Sigmoid colon (tissue), 7 donors: ENCODE measurements around the gene ID3. TPM values are rescaled to one million over a fixed set of nuclear protein-coding genes. Genes with fewer than 3 reads are reported as not detected.

Experiments
- DNase-seq: peaks from one replicate; pipeline ENCODE4 v3.0.0-alpha.2; 2019
- H3K27ac ChIP-seq, 4 donors: fragments of 200-600 bp; sonication (generic); one replicate each; pipeline ENCODE4 v1.5.1; 2016 to 2019; ENCODE audit warnings: mild to moderate bottlenecking in 1 of 4
- H3K27me3 ChIP-seq, 3 donors: fragments of 200-600 bp; sonication (generic); one replicate each; pipeline ENCODE4 v1.5.1; 2019; ENCODE audit warnings: mild to moderate bottlenecking in 1 of 3
- H3K36me3 ChIP-seq, 4 donors: fragments of 200-600 bp; sonication (generic); one replicate each; pipeline ENCODE4 v1.5.1; 2016 to 2019
- H3K4me1 ChIP-seq, 4 donors: fragments of 200-600 bp; sonication (generic); one replicate each; pipeline ENCODE4 v1.5.1; 2017 to 2019
- H3K4me3 ChIP-seq, 4 donors: fragments of 200-600 bp; sonication (generic); one replicate each; pipeline ENCODE4 v1.5.1; 2017 to 2019; ENCODE audit warnings: mild to moderate bottlenecking in 2 of 4, moderate library complexity in 1 of 4
- H3K9me3 ChIP-seq, 4 donors: fragments of 200-600 bp in 3 of 4; sonication (generic) in 3 of 4; one replicate each; pipeline versions ENCODE4 v1.5.1 to v1.6.1; 2013 to 2019
- EP300 ChIP-seq, 4 donors: sonication (generic); formaldehyde crosslinking; IDR thresholded peaks; one replicate each; pipeline ENCODE4 v1.6.1; 2017; ENCODE audit warnings: antibody characterized with exemption in 4 of 4
- POLR2A ChIP-seq, 2 donors: fragments of 450-650 bp; IDR thresholded peaks; one replicate each; pipeline ENCODE4 v1.6.1; 2016; ENCODE audit warnings: antibody characterized with exemption in 2 of 2, mild to moderate bottlenecking in 2 of 2, moderate library complexity in 2 of 2
- POLR2AphosphoS5 ChIP-seq, 4 donors: sonication (generic); formaldehyde crosslinking; IDR thresholded peaks; one replicate each; pipeline ENCODE4 v1.6.1; 2017; ENCODE audit warnings: antibody characterized with exemption in 4 of 4
- WGBS, 2 donors: extraction: QIAGEN DNeasy Blood & Tissue Kit; methylation state at CpG; one replicate each; pipeline ENCODE4 v1.1.7; 2013; 5-methylcytosine and 5-hydroxymethylcytosine counted together
- intact Hi-C: fragments of 100-400 bp; cut with DNase I; formaldehyde crosslinking; loops from one replicate; pipeline ENCODE4 v1.15.1; 2023
- polyA plus RNA-seq, 3 donors: library from polyadenylated mRNA; stranded (reverse); fragments of 200-250 nt; gene quantifications; one replicate each; pipeline ENCODE4 v1.2.3, GENCODE V29; 2013
- total RNA-seq, 4 donors: library from RNA; depleted of rRNA; stranded (reverse); fragments of >200 nt; gene quantifications; one replicate each; pipeline ENCODE4 v1.1.0, GENCODE V29; 2016
- TF ChIP-seq, protein P1 (sequence below), 4 experiments: fragments of 450-650 bp in 3 of 4; fragments of 200-600 bp in 1 of 4; IDR thresholded peaks; one replicate each; pipeline ENCODE4 v1.5.1; 2016 to 2019; ENCODE audit warnings: antibody characterized with exemption in 4 of 4, mild to moderate bottlenecking in 3 of 4, moderate library complexity in 2 of 4
- donor health status: healthy with polysubstance abuse.
- donor health status: Bipolar disorder and iron deficiency.
- donor health status: healthy.

The ID3 gene
- total and polyA plus RNA-seq, 7 donors: 72.1 to 232 (median 114) TPM

DNA sequence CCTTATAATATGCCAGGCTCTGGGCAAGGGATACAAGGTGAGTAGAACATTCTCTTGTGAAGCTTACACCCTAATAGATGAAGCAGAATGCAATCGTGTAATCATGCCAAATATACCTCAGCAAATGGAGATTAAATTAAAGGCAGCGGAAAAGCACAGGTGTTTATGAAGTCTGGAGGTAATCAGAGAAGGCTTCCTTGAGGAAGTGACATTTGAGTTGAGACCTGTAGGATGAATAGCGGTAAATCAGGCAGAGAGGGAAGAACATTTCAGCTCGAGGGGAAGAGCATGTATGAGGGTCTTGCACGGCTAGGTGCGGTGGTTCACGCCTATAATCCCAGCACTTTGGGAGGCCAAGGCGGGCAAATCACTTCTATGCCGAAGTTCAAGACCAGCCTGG is 41.7 kb downstream of the ID3 start:
- Histone ChIP-seq H3K4me1 (no peaks in the 10 kb centered on the region), H3K9me3 (no peaks in the 10 kb centered on the region), H3K27me3 (no peaks in the 10 kb centered on the region), H3K27ac (no peak overlapping the region), H3K36me3 (no peaks in the 10 kb centered on the region), H3K4me3 (no peak overlapping the region)
- intact Hi-C loops: no loop called here
- 94% methylated on average over 9 of the region's 9 CpGs for whole genome bisulfite sequencing, 2 donors
- TF ChIP-seq, protein P1, sequence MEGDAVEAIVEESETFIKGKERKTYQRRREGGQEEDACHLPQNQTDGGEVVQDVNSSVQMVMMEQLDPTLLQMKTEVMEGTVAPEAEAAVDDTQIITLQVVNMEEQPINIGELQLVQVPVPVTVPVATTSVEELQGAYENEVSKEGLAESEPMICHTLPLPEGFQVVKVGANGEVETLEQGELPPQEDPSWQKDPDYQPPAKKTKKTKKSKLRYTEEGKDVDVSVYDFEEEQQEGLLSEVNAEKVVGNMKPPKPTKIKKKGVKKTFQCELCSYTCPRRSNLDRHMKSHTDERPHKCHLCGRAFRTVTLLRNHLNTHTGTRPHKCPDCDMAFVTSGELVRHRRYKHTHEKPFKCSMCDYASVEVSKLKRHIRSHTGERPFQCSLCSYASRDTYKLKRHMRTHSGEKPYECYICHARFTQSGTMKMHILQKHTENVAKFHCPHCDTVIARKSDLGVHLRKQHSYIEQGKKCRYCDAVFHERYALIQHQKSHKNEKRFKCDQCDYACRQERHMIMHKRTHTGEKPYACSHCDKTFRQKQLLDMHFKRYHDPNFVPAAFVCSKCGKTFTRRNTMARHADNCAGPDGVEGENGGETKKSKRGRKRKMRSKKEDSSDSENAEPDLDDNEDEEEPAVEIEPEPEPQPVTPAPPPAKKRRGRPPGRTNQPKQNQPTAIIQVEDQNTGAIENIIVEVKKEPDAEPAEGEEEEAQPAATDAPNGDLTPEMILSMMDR (IDR thresholded peaks at IDR 0.05): no peak
- TF ChIP-seq EP300 (IDR thresholded peaks at IDR 0.05) (no peak), POLR2A (IDR thresholded peaks at IDR 0.05) (no peak), POLR2AphosphoS5 (IDR thresholded peaks at IDR 0.05) (no peak)
- DNase-seq: no peak

DNA sequence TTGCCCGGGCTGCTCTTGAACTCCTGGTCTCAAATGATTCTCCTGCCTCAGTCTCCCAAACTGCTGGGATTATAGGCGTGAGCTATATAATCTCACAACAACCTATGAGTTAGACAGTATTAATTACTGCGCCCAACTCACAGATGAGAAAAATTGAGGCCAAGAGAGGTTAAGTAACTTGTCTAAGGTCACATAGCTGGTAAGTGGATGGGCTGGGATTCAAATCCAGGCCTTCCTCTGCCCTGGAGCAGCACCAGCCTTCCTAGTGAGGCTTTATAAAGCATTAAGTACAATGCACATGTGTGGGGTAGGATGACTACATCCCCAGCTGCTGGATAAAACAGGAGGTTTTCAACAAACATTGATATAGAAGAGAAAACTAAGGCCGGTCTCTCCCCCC is 43.4 kb downstream of the ID3 start:
- Histone ChIP-seq H3K4me3 (no peak overlapping the region), H3K27me3 (no peaks in the 10 kb centered on the region), H3K36me3 (no peaks in the 10 kb centered on the region), H3K9me3 (no peaks in the 10 kb centered on the region), H3K4me1 (no peaks in the 10 kb centered on the region), H3K27ac (no peak overlapping the region)
- DNase-seq: no peak
- TF ChIP-seq POLR2A (IDR thresholded peaks at IDR 0.05) (no peak), POLR2AphosphoS5 (IDR thresholded peaks at IDR 0.05) (no peak), EP300 (IDR thresholded peaks at IDR 0.05) (no peak)
- TF ChIP-seq, protein P1 (IDR thresholded peaks at IDR 0.05): no peak
- intact Hi-C loops: no loop called here
- 97 to 99% methylated on average over 4 of the region's 4 CpGs for WGBS, 2 donors

GRCh38 chr1:23514111-23514679 is 45.1 kb downstream of the ID3 start:
- no peak for DNase-seq
- no peaks in the 10 kb centered on the region for H3K36me3 ChIP-seq
- 92 to 96% methylated on average over 3 of the region's 3 CpGs for WGBS, 2 donors
- H3K27ac ChIP-seq: no peak overlapping the region
- no peaks in the 10 kb centered on the region for H3K9me3 ChIP-seq
- intact Hi-C loops: no loop called here
- TF ChIP-seq EP300 (IDR thresholded peaks at IDR 0.05): no peak
- no peak for TF ChIP-seq POLR2A (IDR thresholded peaks at IDR 0.05)
- TF ChIP-seq, protein P1 (IDR thresholded peaks at IDR 0.05): no peak
- no peak for TF ChIP-seq POLR2AphosphoS5 (IDR thresholded peaks at IDR 0.05)
- H3K27me3 ChIP-seq: no peaks in the 10 kb centered on the region
- no peaks in the 10 kb centered on the region for H3K4me1 ChIP-seq
- H3K4me3 ChIP-seq: no peak overlapping the region

DNA sequence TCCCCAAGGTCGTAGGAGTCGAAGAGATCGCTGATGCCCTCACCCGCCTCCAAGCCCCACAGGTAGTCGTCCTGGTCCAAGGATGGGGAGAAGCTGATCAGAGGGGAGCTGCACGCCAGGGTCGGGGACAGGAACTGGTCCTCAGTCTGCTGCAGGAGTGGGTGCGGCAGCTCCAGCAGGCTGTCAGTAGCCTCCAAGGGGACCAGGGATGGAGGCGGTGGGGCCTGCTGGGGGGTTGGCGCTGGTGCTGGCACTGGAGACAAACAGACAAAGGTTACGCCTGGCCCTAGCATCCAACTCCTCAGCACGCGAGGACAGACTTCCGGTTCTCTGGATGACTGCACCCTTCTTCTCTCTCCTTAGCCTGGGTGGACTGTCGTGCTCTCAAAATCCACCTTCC is 49.4 kb downstream of the ID3 start:
- Histone ChIP-seq H3K36me3 (no peaks in the 10 kb centered on the region), H3K27me3 (no peaks in the 10 kb centered on the region), H3K9me3 (no peaks in the 10 kb centered on the region), H3K4me3 (no peak overlapping the region), H3K27ac (no peak overlapping the region), H3K4me1 (no peaks in the 10 kb centered on the region)
- 95 to 96% methylated on average over 15 of the region's 15 CpGs for WGBS, 2 donors
- TF ChIP-seq EP300 (IDR thresholded peaks at IDR 0.05): no peak
- no peak for TF ChIP-seq POLR2AphosphoS5 (IDR thresholded peaks at IDR 0.05)
- TF ChIP-seq, protein P1 (IDR thresholded peaks at IDR 0.05): no peak
- TF ChIP-seq POLR2A (IDR thresholded peaks at IDR 0.05): no peak
- no peak for DNase-seq
- intact Hi-C loops: no loop called here

Other genes starting within 250 kb of the ID3 start
- gene HNRNPR, start 215.2 kb downstream of the ID3 start, total RNA-seq: 10 to 100 TPM; 59.3 to 72.1 (median 62.8) TPM
- 10 to 100 TPM; 62.9 to 89.2 (median 70.3) TPM for gene HNRNPR, start 215.2 kb downstream of the ID3 start, polyA plus RNA-seq
- gene ZNF436, start 189.7 kb downstream of the ID3 start, total RNA-seq: 10 to 100 TPM; 14.5 to 41.3 (median 16.8) TPM
- gene ZNF436, start 189.7 kb downstream of the ID3 start, polyA plus RNA-seq: 1 to 10 TPM; 4.2 to 7.0 (median 5.1) TPM
- 10 to 100 TPM; 26.9 to 66.2 (median 38.2) TPM for gene TCEA3, start 134.8 kb downstream of the ID3 start, total RNA-seq
- gene TCEA3, start 134.8 kb downstream of the ID3 start, polyA plus RNA-seq: 100 to 1,000 TPM in 2 of 3 donors, 10 to 100 TPM in 1; 75.6 to 222 (median 162) TPM
- gene ASAP3, start 75.3 kb downstream of the ID3 start, total RNA-seq: 10 to 100 TPM; 22.5 to 51.0 (median 27.8) TPM
- gene ASAP3, start 75.3 kb downstream of the ID3 start, polyA plus RNA-seq: 10 to 100 TPM; 20.6 to 22.2 (median 21.0) TPM
- under 1 TPM in 2 of 4 donors, not detected in 2; 0.14 to 0.28 TPM for gene E2F2, start 28.3 kb downstream of the ID3 start, total RNA-seq
- gene E2F2, start 28.3 kb downstream of the ID3 start, polyA plus RNA-seq: 10 to 100 TPM in 1 of 3 donors, 1 to 10 TPM in 2; 2.4 to 10.6 (median 6.0) TPM
- gene RPL11, start 132.3 kb upstream of the ID3 start, total RNA-seq: 1,000 to 10,000 TPM in 2 of 4 donors, 100 to 1,000 TPM in 2; 735 to 1,309 (median 1,008) TPM
- 1,000 to 10,000 TPM; 2,325 to 3,932 (median 2,641) TPM for gene RPL11, start 132.3 kb upstream of the ID3 start, polyA plus RNA-seq
- gene ELOA, start 184.0 kb upstream of the ID3 start, total RNA-seq: 10 to 100 TPM; 25.7 to 29.9 (median 26.7) TPM
- 10 to 100 TPM; 12.3 to 18.3 (median 15.0) TPM for gene ELOA, start 184.0 kb upstream of the ID3 start, polyA plus RNA-seq
- 10 to 100 TPM; 47.9 to 78.7 (median 50.9) TPM for gene PITHD1, start 218.9 kb upstream of the ID3 start, total RNA-seq
- 10 to 100 TPM; 41.2 to 47.2 (median 42.0) TPM for gene PITHD1, start 218.9 kb upstream of the ID3 start, polyA plus RNA-seq
- 10 to 100 TPM; 20.2 to 24.4 (median 23.3) TPM for gene LYPLA2, start 231.6 kb upstream of the ID3 start, total RNA-seq
- 100 to 1,000 TPM in 2 of 3 donors, 10 to 100 TPM in 1; 99.6 to 121 (median 120) TPM for gene LYPLA2, start 231.6 kb upstream of the ID3 start, polyA plus RNA-seq
- 10 to 100 TPM in 1 of 4 donors, 1 to 10 TPM in 3; 7.8 to 11.5 (median 9.5) TPM for gene GALE, start 241.3 kb upstream of the ID3 start, total RNA-seq
- gene GALE, start 241.3 kb upstream of the ID3 start, polyA plus RNA-seq: 100 to 1,000 TPM; 131 to 208 (median 207) TPM